Testis (tissue), 2 donors: ENCODE data around the gene SIRT7.

Experiments
- CTCF ChIP-seq, 3 experiments: fragments of 450-650 bp in 2 of 3; fragments of 200-600 bp in 1 of 3; sonication (generic) in 1 of 3; IDR thresholded peaks; one replicate each; pipeline ENCODE4 v1.5.1; 2016 to 2019; ENCODE audit warnings: antibody characterized with exemption in 3 of 3, mild to moderate bottlenecking in 2 of 3, moderate library complexity in 1 of 3
- POLR2A ChIP-seq: fragments of 450-650 bp; IDR thresholded peaks from one replicate; pipeline ENCODE4 v1.6.1; 2017; ENCODE audit warnings: antibody characterized with exemption, mild to moderate bottlenecking, moderate library complexity

DNA sequence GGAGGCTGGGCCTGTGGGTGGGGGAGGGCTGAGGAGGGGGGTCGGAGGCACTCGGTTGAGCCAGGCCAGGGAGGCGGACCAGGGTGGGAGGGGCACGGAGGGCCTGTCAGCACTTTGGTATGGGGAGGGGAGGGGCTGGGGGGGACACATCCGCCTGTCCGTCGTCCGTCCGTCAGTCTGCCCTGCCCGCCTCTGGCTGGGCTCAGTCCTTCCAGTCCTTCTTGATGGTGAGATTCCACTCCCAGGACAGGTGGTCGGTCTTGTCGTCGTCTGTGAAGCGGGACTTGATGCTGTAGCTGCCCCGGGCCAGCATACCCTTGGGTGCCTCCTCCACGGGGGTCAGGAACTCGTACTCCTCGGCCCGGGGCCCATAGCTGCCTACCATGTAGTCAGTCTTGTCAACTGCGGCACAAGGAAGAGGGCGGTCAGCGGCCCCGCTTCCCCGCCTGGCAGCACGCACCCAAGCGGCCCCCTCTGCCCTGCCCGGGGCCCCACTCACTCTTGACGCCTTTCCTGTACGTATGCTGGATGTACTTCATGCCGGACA is 49.2 kb downstream of the SIRT7 start:
- no peak for TF ChIP-seq CTCF (IDR thresholded peaks at IDR 0.05)
- no peak for TF ChIP-seq POLR2A
